Measurements from ENCODE around the gene SLC29A4.
"Not testable (repeated sequence)": the region's sequence is repeated elsewhere in the genome, so short reads cannot be mapped to it uniquely, and the experiment has no call there.

SLC29A4 gene

GRCh38 chr7:5323800-5324781 is 41.3 kb downstream of the SLC29A4 start:
- not testable (repeated sequence) for DNase-seq (ENCODE audit: low read depth)

GRCh38 chr7:5324961-5325360 is 42.2 kb downstream of the SLC29A4 start:
- no peak for DNase-seq (ENCODE audit: low read depth)

GRCh38 chr7:5330288-5330687 is 47.5 kb downstream of the SLC29A4 start:
- DNase-seq (ENCODE audit: low read depth) = no peak

- no peak for DNase-seq (ENCODE audit: low read depth)
These were observed 49.8 kb downstream of the SLC29A4 start for GRCh38 chr7:5332579-5332978.

GRCh38 chr7:5333121-5334045 is 50.6 kb downstream of the SLC29A4 start:
- DNase-seq (ENCODE audit: low read depth) = no peak

GRCh38 chr7:5334671-5335070 is 51.9 kb downstream of the SLC29A4 start:
- no peak for DNase-seq (ENCODE audit: low read depth)

GRCh38 chr7:5337047-5337446 is 54.3 kb downstream of the SLC29A4 start:
- no peak for DNase-seq (ENCODE audit: low read depth)

GRCh38 chr7:5339955-5340354 is 57.2 kb downstream of the SLC29A4 start:
- DNase-seq (ENCODE audit: low read depth) = no peak

GRCh38 chr7:5342631-5343030 is 59.9 kb downstream of the SLC29A4 start:
- DNase-seq (ENCODE audit: low read depth) = no peak

- DNase-seq (ENCODE audit: low read depth) = no peak
These were observed 61.1 kb downstream of the SLC29A4 start for GRCh38 chr7:5343884-5344283.

- no peak for DNase-seq (ENCODE audit: low read depth)
These were observed 61.6 kb downstream of the SLC29A4 start for GRCh38 chr7:5344342-5344741.

- DNase-seq (ENCODE audit: low read depth) = no peak
These were observed 62.4 kb downstream of the SLC29A4 start for GRCh38 chr7:5345171-5345570.

GRCh38 chr7:5345671-5346070 is 62.9 kb downstream of the SLC29A4 start:
- DNase-seq (ENCODE audit: low read depth) = no peak

GRCh38 chr7:5348134-5349004 is 65.6 kb downstream of the SLC29A4 start:
- DNase-seq (ENCODE audit: low read depth) = no peak

- DNase-seq (ENCODE audit: low read depth) = no peak
These were observed 66.2 kb downstream of the SLC29A4 start for GRCh38 chr7:5349005-5349380.

- no peak for DNase-seq (ENCODE audit: low read depth)
These were observed 66.9 kb downstream of the SLC29A4 start for GRCh38 chr7:5349437-5350173.

GRCh38 chr7:5350174-5350463 is 67.4 kb downstream of the SLC29A4 start:
- DNase-seq (ENCODE audit: low read depth) = no peak

GRCh38 chr7:5350600-5351385 is 68.0 kb downstream of the SLC29A4 start:
- no peak for DNase-seq (ENCODE audit: low read depth)

- no peak for DNase-seq (ENCODE audit: low read depth)
These were observed 68.9 kb downstream of the SLC29A4 start for GRCh38 chr7:5351507-5352265.
